Fibroblast of skin of left quadriceps (primary cell): ENCODE measurements around the gene BEST2.
"Not testable (repeated sequence)": the region's sequence is repeated elsewhere in the genome, so short reads cannot be mapped to it uniquely, and the experiment has no call there.

Experiments used
- DNase-seq, 2 experiments: peaks; one replicate each; pipeline ENCODE4 v3.0.0-alpha.2; 2013; ENCODE audit warnings: low read depth in 2 of 2

The BEST2 gene

GRCh38 chr19:12751635-12752034 is at the start of gene BEST2:
TSS of gene BEST2 (plus strand) at chr19:12751791. CDS start at chr19:12752593, 802 bp downstream.
- DNase-seq, result no peak

GRCh38 chr19:12703046-12703445 is 48.5 kb upstream of the BEST2 start:
- DNase-seq, result no peak

- no peak for DNase-seq
Measured at GRCh38 chr19:12705169-12705568, 46.4 kb upstream of the BEST2 start.

GRCh38 chr19:12705654-12706331 is 45.8 kb upstream of the BEST2 start:
- DNase-seq, result no peak

GRCh38 chr19:12706332-12706718 is 45.3 kb upstream of the BEST2 start:
- DNase-seq, result no peak

GRCh38 chr19:12708641-12709040 is 43.0 kb upstream of the BEST2 start:
- DNase-seq, result no peak

- DNase-seq, result no peak
Measured at GRCh38 chr19:12711187-12711586, 40.4 kb upstream of the BEST2 start.

GRCh38 chr19:12712077-12712476 is 39.5 kb upstream of the BEST2 start:
- not testable (repeated sequence) for DNase-seq

- DNase-seq, result not testable (repeated sequence)
Measured at GRCh38 chr19:12713304-12713703, 38.3 kb upstream of the BEST2 start.

GRCh38 chr19:12715102-12715501 is 36.5 kb upstream of the BEST2 start:
- DNase-seq, result no peak

- DNase-seq, result no peak
Measured at GRCh38 chr19:12715929-12716328, 35.7 kb upstream of the BEST2 start.

GRCh38 chr19:12720296-12720695 is 31.3 kb upstream of the BEST2 start:
- no peak for DNase-seq

- DNase-seq, result no peak
Measured at GRCh38 chr19:12720851-12721655, 30.5 kb upstream of the BEST2 start.

GRCh38 chr19:12721656-12722565 is 29.7 kb upstream of the BEST2 start:
- DNase-seq, result peak; percentile 55 to 59

- peak; percentile 99 for DNase-seq
Measured at GRCh38 chr19:12722566-12723380, 28.8 kb upstream of the BEST2 start.

GRCh38 chr19:12723381-12723640 is 28.3 kb upstream of the BEST2 start:
- DNase-seq, result no peak

- DNase-seq, result peak in 1 of 2 experiments; percentile 22
Measured at GRCh38 chr19:12723641-12724426, 27.8 kb upstream of the BEST2 start, which contains the start of gene TNPO2. TSS of gene TNPO2 (minus strand) at chr19:12723932. CDS start at chr19:12720977, 2,955 bp downstream.

- not testable (repeated sequence) for DNase-seq
Measured at GRCh38 chr19:12725612-12726011, 26.0 kb upstream of the BEST2 start.

GRCh38 chr19:12726988-12727316 is 24.6 kb upstream of the BEST2 start:
- DNase-seq, result no peak

GRCh38 chr19:12727745-12728433 is 23.7 kb upstream of the BEST2 start:
- no peak for DNase-seq
